GM18867 (cell line): ENCODE measurements around the gene EHD1.
"Not testable (repeated sequence)": the region's sequence is repeated elsewhere in the genome, so short reads cannot be mapped to it uniquely, and the experiment has no call there.

Experiments used
- ATAC-seq: cut with Tn5 transposase; IDR thresholded peaks from one replicate; pipeline ENCODE4 v1.9.1; 2021; ENCODE audit warnings: mild to moderate bottlenecking, moderate library complexity; ENCODE audit not compliant: unreplicated experiment

Gene EHD1

DNA sequence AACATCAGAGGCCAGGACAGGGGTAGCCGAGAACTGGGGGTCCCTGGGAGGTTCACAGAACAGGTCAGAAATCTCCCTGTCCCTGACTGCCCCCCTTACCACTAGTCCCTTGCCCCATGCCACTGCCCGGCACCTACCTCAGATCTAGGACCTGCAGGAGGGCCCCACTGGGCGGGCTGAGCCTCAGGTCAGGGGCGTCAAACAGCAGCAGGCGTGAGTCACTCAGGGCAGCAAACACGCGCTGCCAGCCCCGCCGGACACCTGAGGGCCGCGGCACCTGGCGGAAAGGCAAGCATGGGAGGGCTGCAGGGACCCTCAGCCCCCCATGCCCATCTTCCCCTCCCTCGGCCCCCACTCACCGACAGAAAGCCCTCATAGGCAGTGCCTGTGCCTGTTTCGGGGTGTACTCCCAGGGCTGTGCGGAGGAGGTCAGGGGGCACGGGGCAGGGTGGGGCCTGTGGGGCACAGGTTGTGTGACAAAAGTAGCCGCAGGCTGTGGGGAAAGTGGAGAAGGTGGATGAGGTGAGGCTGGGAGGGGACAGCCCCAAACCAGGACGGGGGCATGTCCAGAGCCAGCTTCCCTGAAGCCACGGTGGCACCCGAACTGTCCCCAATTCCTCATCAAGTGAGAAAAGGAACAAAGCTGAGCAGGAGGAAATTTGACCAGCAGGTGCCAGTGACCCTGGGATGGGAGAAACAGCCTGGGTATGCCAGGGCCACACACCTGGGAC, 45.8 kb downstream of the EHD1 start:
- no peak for ATAC-seq

DNA sequence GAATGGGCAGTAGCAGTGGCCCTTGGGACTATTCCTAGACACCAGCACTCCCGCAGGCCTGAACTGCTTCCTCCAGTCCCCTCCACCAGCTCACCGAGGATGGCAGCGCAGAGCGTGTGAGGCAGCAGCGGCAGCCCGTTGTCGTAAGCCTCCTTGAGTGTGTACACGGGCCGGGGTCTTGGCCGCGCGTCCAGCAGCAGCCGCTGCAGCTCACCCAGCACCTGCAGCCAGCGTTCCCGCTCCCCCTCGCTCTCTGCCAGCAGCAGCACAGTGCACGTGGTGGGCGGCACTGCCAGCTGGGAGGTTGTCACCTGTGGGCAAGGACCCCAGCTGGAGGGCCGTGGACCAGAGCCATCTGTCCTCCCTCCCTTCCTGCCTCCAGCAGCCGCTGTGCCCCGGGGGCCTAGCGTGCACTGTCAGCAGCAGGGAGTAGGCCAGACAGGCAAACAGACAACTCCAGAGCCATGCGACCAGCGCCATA, 47.0 kb downstream of the EHD1 start:
- no peak for ATAC-seq

DNA sequence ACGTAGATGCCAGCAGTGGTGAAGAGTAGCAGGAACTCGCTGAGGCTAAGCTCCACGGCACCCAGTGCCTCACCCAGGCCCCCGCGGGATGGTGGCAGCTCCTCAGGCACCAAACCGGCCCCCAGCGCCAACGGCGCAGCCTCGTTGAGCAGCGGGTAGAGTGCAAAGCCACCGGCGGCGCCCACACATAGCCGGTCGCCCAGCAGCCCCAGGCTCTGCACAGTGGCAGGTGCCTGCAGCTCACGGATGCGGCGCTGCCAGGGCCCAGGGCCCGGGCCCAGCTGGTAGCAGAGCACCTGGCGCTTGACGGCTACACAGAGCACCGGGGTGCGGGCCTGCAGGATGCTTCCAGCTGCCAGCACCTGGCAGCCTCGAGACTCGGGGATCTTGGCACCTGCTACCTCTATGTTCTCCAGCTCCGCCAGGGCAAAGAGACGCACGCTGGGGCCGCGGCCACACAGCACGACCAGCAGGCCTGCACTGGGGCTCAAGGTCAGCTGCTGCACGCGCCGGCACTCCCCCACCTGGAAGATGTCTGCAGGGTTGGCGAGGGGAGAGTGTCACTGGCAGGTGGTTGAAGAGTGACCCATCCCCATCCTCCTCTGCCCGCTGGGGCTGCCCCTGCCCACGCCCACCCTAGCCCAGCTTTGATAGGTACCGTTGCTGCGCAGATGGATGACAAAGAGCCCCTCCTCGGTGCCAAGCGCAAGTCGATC, 48.7 kb downstream of the EHD1 start:
- no peak for ATAC-seq

DNA sequence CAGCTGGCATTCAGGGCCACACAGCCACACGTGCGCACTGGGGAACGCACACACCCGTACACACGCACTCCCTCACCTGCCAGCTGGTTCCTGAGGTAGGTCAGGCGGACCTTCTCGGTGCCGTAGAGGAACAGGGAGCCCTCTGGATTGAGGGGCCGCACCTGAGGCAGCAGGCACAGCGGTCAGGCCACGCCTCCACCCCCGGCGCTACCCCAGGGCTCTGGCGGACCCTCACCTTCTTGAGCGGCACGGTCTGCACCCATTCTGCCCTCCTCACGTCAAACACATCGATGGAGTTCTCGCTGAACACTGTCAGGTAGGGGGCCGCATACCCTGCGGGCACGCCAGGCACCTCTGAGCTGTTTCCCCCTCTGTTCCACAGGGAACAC, 51.0 kb downstream of the EHD1 start:
- no peak for ATAC-seq

GRCh38 chr11:64826578-64827450, 51.6 kb downstream of the EHD1 start:
- no peak for ATAC-seq

GRCh38 chr11:64826062-64826461, 52.4 kb downstream of the EHD1 start:
- ATAC-seq, result no peak

GRCh38 chr11:64823568-64824119, 54.8 kb downstream of the EHD1 start:
- ATAC-seq, result no peak

DNA sequence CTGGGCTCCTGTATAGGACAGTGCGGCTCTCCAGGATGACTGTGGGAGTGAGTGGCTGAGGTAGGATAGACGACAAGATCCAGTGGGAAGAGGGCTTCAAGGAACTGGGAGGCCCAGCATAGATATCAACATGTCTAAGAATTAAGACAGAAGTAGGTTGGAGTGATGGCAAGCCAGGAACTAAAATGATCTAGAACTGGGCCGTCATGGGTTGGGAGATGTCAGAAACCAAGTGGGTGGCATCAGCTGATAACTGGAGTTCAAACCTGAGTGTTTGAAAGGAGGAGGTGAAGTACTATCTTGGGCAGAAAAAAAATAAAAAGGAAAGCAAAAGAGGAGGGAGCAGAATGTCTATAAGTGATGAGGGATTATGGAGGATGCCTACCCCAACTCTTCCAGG, 60.9 kb downstream of the EHD1 start:
- ATAC-seq, result no peak

- not testable (repeated sequence) for ATAC-seq
These were observed 63.0 kb downstream of the EHD1 start for GRCh38 chr11:64815433-64815832.

GRCh38 chr11:64814712-64815187, 63.7 kb downstream of the EHD1 start:
- ATAC-seq, result peak; percentile 54

GRCh38 chr11:64813826-64814225, 64.6 kb downstream of the EHD1 start:
- no peak for ATAC-seq

DNA sequence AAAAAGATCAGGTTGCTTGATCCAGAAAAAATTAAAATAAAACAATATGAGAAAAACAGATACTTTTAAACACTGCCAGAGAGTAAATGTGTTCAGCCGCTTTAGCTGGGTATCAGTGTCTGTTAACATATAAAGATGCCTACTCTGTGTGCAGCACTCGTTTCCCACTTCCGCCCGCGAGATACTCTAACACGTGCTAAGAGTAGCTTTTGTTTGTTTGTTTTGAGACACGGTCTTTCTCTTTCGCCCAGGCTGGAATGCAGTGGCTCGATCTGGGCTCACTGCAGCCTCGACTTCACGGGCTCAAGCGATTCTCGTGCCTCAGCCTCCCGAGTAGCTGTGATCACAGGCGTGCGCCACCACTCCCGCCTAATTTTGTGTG, 67.5 kb downstream of the EHD1 start:
- no peak for ATAC-seq

- peak; percentile 60 for ATAC-seq
These were observed 68.0 kb downstream of the EHD1 start, which contains the start of gene MEN1 for GRCh38 chr11:64810271-64810890. Gene MEN1, minus strand, starts transcription at chr11:64810551. Its CDS starts 442 bp downstream, at chr11:64810109.

- peak; percentile 7 for ATAC-seq
These were observed 68.6 kb downstream of the EHD1 start for GRCh38 chr11:64809781-64810241.

GRCh38 chr11:64805481-64805880, 72.9 kb downstream of the EHD1 start:
- no peak for ATAC-seq

DNA sequence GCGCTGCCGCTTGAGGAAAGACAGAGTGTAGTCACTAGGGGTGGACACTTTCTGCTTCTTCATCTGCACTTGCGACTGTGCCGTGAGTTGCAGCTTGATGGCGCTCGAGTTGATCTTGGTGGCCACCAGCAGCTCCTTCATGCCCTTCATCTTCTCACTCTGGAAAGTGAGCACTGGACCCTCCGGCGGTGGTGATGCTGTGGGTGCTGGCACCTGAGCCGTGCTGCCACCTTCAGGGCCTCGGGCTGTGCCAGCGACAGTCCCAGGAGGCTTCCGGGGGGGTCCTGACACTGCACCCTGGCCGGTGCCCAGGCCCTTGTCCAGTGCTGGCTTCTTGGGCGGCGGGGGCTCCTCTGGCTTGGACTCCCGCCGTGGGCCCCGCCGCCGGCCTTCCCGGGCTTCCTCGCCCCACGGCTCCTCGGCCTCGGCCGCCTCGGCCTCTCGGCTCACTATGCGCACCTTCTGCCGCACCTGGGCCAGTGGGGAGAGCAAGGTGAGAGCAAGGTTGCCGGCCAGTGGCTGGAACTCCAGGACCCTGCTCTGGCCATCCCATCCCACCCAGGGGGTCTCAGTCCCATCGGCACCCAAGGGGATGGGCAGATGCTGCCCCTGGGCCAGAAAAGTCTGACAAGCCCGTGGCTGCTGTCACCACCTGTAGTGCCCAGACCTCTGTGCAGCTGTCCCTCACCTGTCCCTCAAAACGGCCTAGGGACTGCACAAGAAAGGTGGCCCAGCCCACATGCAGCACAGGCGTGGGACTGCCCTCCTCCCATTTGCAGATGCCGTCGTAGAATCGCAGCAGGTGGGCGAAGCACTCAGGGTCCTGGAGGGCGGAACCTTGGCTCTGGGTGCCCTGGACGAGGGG, 73.8 kb downstream of the EHD1 start:
- ATAC-seq, result no peak

DNA sequence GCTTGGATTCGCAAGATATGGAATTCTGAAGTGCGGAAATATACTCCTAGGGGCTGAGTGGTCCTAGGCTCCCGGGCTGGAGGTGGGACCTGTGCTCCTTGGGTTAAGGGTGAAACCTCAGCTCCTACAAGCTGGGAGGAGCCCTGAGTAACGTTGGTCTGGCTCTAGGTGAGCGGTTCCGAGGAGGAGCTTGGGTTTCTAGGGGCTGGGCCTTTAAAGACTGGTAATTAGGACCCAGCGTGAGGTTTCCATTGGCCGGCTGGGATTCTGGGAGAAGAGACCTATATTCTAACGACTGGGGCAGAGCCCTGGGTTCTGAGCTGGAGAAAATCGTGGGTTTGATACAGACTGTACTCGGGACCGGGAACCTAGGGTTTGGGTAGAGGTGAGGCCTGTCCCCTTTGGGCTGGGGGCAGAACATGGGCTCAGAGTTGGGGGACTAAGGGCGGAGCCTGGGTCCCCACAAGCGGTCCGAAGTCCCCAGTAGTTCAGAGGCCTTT, 74.5 kb downstream of the EHD1 start:
- no peak for ATAC-seq

DNA sequence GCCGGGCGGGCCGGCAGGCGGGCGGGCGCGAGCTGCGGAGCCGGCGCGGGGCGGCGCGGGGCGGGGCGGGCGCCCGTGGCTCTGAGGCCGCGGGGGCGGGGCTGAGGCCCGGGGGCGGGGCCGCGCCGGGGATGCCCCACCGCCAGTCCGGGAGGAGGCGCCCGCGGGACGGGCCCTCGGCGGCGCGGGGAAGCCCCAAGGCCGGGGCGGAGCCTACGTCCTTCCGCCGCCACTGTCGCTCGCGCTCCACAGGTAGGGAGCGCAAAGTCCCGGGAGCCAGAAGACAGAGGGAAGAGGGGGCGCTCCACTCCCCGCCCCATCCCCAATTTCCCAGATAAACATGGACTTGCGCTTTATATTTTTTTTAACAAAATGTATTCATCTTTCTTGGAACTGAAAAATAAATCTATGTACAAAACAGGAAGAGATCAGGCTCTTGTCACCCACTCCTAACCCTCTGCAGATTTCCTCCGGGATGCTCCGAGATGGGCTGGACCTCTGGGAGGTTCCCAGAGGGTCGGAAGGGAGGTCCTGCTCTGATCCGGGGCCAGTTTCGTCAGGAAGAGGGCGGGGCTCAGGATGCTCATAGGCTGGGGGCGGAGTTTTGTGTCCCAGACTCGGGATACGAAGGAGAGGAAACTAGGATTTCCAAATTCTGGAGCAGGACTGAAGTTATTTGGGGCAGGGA, 75.1 kb downstream of the EHD1 start, which contains the start of gene MAP4K2:
Gene MAP4K2, minus strand, starts transcription at position 57 of the 688 bp plus-strand sequence. CDS start 65 bp downstream, outside the sequence.
- peak; percentile 64 for ATAC-seq
